ENCODE measurements around the gene TXNDC17. TPM values are rescaled to one million over a fixed set of nuclear protein-coding genes. Genes with fewer than 3 reads are reported as not detected.

Gene TXNDC17
- total RNA-seq, 4 donors from 2014 or later = 56.9 to 149 (median 98.0) TPM

GRCh38 chr17:6681176-6681575 lies 40.3 kb downstream of the TXNDC17 start:
- WGBS, 2 donors = 64 to 73% methylated on average over 4 of the region's 4 CpGs
- intact Hi-C loops (cut with DNase I; ENCODE audit: low total_unique reads) = no loop called here

GRCh38 chr17:6681671-6682070 lies 40.8 kb downstream of the TXNDC17 start:
- 67 to 69% methylated on average over 5 of the region's 5 CpGs for WGBS, 2 donors
- DNase-seq (ENCODE audit: low spot score in 2 of 2) = no peak
- intact Hi-C loops (cut with DNase I; ENCODE audit: low total_unique reads) = no loop called here
- H3K4me3 ChIP-seq (ENCODE audit: low read depth, poor library complexity, severe bottlenecking) = no peak overlapping the region
- TF ChIP-seq CTCF (IDR thresholded peaks at IDR 0.05) (no peak), POLR2A (IDR thresholded peaks at IDR 0.05) (no peak)

More at GRCh38 chr17:6681176-6681575, 40.3 kb downstream of the TXNDC17 start:
- TF ChIP-seq POLR2A (IDR thresholded peaks at IDR 0.05) = no peak
- H3K4me3 ChIP-seq (ENCODE audit: low read depth, poor library complexity, severe bottlenecking) = no peak overlapping the region
- no peak for DNase-seq (ENCODE audit: low spot score in 2 of 2)

GRCh38 chr17:6682339-6682738 lies 41.5 kb downstream of the TXNDC17 start:
- TF ChIP-seq POLR2A (IDR thresholded peaks at IDR 0.05) (no peak), CTCF (IDR thresholded peaks at IDR 0.05) (no peak)
- 88 to 97% methylated on average over 4 of the region's 4 CpGs for WGBS, 2 donors
- intact Hi-C loops (cut with DNase I; ENCODE audit: low total_unique reads) = no loop called here
- no peak for DNase-seq (ENCODE audit: low spot score in 2 of 2)
- no peak overlapping the region for H3K4me3 ChIP-seq (ENCODE audit: low read depth, poor library complexity, severe bottlenecking)

- no peak for TF ChIP-seq CTCF (IDR thresholded peaks at IDR 0.05)
- no peak for TF ChIP-seq POLR2A (IDR thresholded peaks at IDR 0.05)
- intact Hi-C loops (cut with DNase I; ENCODE audit: low total_unique reads) = no loop called here
- H3K4me3 ChIP-seq (ENCODE audit: low read depth, poor library complexity, severe bottlenecking) = no peak overlapping the region
- whole genome bisulfite sequencing, 2 donors = 92 to 97% methylated on average over 3 of the region's 3 CpGs
- DNase-seq (ENCODE audit: low spot score in 2 of 2) = no peak
Measured at GRCh38 chr17:6683081-6683684, 42.3 kb downstream of the TXNDC17 start.

GRCh38 chr17:6683730-6684459 lies 43.0 kb downstream of the TXNDC17 start:
- intact Hi-C loops (cut with DNase I; ENCODE audit: low total_unique reads) = no loop called here
- no peak overlapping the region for H3K4me3 ChIP-seq (ENCODE audit: low read depth, poor library complexity, severe bottlenecking)
- WGBS, 2 donors = 94 to 97% methylated on average over 3 of the region's 3 CpGs
- TF ChIP-seq CTCF (IDR thresholded peaks at IDR 0.05) = no peak
- no peak for TF ChIP-seq POLR2A (IDR thresholded peaks at IDR 0.05)
- DNase-seq (ENCODE audit: low spot score in 2 of 2) = no peak

GRCh38 chr17:6684460-6684783 lies 43.6 kb downstream of the TXNDC17 start:
- no peak overlapping the region for H3K4me3 ChIP-seq (ENCODE audit: low read depth, poor library complexity, severe bottlenecking)
- TF ChIP-seq POLR2A (IDR thresholded peaks at IDR 0.05) (no peak), CTCF (IDR thresholded peaks at IDR 0.05) (no peak)
- intact Hi-C loops (cut with DNase I; ENCODE audit: low total_unique reads) = no loop called here
- no peak for DNase-seq (ENCODE audit: low spot score in 2 of 2)
- WGBS, 2 donors = 72 to 83% methylated on average over 7 of the region's 7 CpGs
